HG03045 (cell line): ENCODE results near the gene REXO1.

Source experiments
- ATAC-seq: cut with Tn5 transposase; IDR thresholded peaks from one replicate; pipeline ENCODE4 v1.9.1; 2021; ENCODE audit warnings: mild to moderate bottlenecking, moderate library complexity; ENCODE audit not compliant: unreplicated experiment

Gene REXO1

DNA sequence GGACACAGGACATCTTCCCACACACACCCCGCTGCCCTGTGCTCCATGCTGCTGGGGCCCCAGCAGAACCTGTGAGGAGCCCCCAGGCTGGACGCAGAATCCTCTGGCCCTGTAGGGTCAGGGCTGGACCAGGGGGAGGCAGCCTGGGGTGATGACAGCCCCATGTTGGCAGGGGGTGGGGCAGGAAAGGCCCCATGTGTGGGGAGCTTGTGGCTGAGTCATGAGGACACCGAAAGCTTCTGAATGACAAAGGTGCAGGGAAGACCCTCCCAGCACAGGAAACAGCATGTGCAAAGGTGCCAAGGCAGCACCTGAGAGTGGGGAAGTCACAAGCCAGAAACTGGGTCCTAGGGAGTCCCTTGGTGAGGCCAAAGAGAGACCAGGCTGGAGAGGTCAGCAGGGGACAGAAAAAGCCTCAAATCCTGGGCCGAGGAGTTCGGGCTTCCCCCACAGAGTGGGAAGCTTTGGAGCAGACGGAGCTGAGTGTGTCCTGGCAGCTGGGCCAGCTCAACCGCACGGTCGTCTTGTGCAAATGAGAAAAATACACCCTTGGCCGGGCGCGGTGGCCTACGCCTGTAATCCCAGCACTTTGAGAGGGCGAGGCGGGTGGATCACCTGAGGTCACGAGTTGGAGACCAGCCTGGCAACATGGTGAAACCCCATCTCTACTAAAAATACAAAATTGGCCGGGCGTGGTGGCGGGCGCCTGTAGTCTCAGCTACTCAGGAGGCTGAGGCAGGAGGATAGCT lies 53.7 kb downstream of the REXO1 start:
- ATAC-seq: no peak

DNA sequence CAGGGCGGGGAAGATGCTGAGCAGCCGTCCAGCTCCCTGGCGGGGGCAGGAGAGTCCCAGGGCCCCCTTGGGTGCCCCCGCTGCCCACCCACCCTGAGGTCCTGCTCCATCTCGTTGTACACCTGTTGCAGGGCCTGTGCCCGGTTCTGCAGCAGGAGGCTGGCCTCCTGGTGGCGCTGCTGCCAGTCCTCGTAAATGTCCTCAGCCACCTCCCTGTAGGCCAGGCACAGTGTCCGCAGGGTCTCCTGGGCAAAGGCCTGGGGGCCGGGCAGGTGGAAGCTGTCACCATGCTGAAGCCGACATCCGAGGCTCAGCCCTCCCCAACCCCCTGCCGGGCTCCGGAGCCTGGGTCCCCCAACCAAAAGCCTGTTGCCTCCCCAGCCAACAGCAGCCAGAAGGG lies 56.4 kb downstream of the REXO1 start:
- no peak for ATAC-seq

DNA sequence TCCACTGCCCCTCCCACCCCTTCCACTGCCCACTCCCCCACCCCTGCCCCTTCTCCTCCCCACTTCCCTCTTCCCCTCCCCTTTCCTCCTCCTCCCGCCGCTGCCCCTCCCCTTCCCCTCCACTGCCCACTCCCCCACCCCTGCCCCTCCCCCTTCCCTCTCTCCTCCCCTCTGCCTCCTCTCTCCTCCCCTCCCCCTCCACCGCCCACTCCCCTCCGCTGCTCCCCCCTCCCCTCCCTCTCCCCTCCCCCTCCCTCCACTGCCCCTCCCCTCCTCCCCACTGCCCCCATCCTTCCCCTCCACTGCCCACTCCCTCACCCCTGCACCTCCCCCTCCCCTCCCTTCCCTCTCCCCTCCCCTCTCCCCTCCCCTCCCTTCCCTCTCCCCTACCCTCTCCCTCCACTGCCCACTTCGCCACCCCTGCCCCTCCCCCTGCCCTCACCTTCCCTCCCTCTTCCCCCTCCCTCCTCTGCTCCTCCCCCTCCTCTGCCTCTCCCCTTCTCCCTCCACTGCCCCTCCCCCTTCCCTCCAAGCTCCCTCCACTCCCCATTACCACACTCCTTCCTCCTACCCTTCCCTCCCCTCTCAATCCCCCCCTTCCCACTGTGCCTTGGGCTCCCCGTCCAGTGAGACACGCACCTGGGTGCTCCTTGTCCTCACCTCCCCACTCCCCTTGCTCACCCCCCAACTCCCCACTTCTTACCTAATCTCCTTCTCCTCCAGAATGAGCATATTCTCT lies 58.1 kb downstream of the REXO1 start:
- no peak for ATAC-seq

DNA sequence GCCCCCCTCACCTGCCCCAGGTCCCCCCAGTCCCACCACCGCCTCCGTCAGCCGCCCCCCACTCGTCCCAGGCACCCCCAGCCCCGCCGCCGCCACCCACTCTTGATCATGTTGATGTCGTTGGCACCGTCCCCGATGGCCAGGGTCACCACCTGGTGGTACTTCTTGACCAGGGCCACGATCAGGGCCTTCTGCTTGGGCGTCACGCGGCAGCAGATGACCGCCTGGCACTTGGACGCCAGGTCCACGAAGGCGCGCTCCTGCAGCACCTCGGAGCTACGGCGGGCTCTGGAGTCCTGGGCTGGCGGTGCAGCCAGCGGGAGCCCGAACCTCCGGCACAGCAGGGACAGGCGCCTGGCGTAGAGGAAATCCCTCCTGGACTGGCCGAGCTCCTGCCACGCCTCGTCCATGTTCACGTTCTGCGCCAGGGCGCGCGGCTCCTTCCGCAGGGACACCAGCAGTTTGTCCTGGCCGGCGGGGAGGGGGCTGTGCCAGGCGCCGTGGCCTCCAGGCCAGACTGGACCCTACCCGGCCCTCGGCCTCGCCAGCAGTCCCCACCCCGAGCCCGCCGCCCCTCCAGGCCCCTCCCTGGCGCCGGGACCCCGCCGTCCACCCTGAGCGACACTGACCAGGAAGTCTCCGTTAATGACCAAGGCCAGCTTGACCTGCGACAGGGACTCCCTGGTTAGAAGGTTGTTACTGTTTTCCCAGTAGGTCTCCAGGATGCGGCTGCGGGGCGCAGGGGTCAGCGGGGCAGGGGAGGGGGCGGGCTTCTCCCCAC lies 58.8 kb downstream of the REXO1 start:
- ATAC-seq: no peak

DNA sequence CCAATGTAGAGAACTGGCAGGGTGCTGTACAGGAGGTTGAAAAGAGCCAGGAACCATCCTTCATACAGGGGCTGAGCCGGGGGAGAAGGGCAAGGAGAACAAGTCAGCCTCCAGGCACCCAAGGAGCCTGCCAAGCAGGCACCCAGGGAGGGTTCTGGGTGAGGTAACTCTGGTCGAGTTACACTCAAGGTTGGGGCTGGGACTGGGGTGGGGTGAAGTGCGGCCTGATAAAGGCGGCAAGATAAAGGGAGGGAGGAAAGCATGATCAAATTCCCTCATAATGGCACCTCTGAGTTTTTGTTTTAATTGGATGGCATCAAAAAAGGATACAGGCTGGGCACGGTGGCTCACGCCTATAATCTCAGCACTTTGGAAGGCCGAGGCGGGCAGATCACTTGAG lies 61.2 kb downstream of the REXO1 start:
- ATAC-seq: no peak

DNA sequence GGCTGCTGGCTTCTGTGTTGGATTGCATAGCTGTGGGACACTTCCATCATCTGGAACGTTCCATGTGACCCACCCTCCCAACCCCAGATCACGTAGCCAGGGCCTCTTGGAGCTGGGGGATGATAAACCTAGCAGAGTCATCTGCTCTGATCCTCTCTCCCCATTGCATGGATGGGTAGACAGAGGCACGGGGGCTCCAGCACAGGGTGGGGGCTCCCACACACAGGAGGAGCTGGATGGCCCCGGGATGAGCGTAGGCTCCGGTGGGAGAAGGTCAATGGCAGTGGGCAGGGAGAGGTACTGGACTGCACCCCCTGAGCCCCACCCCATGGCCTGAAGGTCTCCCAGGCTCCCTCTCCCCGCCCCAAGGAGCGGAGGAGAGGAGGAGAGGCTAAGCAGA lies 61.6 kb downstream of the REXO1 start:
- ATAC-seq: no peak

DNA sequence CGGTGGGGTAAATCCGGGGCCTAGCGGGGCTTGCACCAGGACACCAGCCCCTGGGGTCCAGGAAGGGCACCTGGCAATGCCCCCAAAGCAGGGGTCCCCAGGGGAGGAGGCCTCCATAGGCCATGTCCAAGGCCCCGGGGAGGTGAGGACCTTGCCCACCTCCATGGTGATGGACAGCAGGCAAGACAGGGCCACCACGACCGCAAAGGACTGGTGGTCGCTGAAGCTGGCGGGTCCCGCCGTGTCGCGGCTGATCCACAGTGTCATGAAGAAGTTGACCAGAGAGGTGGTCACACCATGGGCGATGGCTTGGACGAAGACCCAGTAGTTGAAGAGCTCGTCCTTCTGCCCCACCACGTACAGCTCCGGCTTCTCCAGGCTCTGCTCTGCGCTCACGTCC lies 63.0 kb downstream of the REXO1 start:
- ATAC-seq: no peak

DNA sequence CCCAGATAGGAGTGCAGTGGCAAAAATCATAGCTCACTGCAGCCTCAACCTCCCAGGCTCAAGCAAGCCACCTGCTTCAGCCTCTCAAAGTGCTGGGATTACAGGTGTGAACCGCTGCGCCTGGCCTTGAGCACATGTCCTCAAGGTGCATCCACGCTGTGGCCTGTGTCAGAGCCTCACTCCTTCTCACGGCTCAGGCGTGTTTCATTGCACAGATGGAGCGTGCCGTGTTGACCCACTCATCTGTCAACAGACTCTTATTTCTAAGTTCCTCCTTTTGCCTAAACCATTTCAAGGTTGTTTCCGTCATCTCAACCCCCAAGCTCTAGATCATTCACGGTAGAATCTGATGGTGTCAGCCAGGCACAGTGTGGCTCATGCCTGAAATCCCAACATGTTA lies 64.4 kb downstream of the REXO1 start:
- no peak for ATAC-seq

DNA sequence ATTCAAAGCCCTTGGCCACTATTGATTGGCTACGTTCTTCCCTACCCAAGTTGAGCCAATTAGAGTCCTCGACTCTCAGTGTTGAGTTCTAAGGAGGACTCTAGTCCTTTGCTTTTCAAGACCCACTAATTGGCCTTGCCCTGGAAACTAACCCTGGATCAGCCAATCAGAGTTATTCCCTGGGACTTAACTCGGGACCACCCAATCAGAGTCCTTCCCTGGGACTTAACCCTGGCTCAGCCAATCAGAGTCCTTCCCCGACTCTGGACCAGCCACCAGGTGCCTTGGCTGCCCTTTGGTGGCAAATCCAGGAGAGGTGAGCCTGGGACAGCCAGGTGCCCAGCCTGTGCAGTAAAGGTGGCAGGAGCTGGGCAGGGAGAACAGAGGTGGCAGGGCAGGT lies 64.9 kb downstream of the REXO1 start:
- ATAC-seq: no peak

DNA sequence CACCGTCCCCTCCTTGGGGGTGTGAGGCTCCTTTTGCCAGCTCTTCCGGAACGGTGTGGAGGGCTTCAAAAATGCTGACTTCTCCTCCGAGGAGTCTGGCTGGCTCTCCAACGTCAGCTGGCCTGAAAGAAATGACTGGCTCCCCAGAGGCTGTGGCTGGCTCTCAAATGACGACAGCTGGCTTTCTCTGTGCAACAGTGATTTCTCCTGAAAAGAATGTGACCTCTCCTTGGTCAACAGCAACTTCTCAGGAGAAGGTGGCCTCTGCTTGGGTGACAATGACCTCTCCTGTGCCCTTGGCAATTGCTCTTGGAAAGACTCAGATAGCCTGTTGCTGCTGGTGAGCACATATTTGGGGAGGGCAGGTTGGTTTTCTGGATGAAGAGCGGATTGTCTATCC lies 65.8 kb downstream of the REXO1 start:
- ATAC-seq: no peak

DNA sequence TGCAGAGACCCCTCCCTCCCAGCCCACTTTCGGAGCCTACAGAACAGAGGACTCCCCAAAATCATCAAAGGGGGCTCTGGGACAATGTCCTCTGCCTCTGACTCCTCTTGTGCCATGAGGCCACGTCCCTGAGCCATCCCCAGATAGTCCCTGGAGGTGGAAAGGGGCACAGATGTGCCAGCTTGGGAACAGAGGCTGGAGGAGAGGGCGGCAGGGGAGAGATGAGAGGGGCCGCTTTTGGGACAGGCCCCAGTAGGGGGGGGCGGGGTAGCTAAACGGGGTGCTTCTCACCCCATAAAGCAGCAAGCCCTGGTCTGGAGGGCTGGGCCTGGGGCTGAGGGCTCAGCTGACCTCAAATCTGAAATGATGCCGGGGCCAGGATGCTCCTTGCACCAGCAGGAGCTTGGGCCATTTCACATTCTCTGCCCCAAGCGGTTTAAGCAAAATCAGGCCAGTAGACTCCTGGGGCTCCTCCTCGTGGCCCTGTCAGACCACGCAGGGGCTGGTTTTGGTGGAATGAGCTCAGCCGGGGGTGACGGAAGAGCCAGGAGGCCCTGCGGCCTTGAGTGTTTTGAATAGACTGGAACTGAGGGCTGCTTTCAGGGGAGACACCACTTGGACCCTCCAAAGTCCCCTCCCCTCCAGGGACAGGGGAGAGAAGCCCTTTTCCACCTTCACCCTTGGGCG lies 67.9 kb downstream of the REXO1 start:
- ATAC-seq: no peak

DNA sequence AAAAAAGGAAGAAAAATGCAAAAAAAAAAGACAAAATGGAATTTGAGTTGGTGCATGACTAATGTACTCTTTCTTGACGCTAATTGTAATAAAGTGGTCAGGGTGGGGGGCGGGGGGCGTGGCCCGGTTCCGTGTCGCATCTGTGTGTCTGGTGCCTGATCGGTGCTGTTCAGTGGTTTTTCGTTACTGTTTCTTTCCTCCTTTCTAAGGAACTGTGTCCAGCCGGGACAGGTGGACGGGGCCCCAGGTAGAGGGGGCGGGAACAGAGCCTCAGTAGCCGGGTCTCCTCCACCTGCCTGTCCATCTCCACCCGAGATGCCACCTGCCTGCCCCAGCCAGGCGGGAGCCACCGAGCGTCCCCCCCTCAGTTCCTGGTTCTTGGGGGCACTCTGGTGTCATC lies 68.7 kb downstream of the REXO1 start:
- no peak for ATAC-seq

DNA sequence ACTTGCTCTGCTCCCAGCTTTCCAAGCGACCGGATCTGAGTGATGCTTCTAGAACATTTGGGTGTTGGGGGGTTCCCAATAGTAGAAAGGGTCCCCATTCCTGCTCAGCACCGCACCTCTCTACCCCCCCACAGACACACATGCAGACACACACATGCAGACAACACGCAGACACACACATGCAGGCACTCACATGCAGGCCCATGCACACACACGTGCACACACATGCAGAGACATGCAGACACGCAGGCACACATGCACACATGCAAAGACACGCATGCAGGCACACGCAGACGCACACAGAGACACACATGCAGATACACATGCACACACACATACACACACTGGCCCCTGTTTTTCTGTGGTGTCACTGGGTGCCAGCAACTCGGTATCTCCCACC lies 71.1 kb downstream of the REXO1 start:
- ATAC-seq: no peak

DNA sequence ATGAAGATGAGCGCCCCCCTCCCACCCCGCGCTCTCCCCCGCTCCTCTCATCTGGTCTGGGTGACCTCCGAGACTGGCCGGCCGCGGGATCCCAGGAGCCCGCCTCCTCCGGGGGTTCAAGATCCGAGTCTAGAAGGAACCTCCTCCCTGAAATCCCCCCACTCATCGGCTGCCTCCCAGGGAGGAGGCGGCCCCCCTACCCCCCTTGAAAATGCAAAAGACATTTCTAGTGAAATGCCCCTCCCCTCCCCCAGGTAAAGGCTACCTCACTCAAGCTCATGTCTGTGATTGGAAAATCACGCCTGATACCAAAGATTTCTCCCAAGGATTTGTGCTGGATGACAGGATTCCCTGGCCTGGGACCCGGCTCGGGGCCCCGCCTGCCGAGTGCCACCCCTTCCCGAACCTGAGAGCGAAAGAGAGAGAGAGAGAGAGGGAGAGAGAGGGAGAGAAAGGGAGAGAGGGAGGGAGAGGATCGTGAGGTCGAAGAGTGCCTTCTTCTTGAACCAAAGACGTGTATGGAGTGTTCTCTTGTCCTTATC lies 71.6 kb downstream of the REXO1 start:
- ATAC-seq: no peak

DNA sequence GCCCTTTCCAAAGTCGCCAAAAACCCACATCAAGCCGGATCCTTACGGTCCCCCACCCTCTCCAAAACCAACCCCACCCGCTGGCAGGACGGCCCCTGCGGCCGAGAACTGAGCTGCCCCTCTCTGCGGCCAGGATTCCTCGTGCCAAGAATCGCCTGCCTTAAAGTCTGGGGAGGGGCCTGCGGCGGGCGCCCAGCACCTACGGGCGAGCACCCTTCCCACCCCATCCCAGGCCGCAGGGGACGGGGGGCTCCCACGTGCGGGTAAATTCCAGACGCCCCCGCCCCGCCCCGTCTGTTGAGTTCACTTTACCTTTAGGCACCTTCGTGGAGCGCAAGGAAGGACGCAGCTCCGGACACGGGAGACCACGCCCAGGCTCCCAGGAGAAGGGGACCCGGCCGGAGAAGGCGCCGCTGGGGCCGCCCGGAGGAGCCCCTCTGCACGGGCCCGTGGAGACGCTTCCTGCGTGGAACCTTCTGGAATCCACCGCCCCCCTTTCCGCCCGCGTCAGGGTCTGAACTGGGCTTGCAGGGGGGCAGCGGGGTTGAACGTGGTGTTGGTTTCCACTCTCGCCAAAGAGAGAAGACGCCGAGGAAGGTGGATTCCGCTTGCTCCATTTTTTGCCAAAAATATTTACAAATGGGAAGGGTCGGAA lies 72.2 kb downstream of the REXO1 start:
- ATAC-seq: no peak

DNA sequence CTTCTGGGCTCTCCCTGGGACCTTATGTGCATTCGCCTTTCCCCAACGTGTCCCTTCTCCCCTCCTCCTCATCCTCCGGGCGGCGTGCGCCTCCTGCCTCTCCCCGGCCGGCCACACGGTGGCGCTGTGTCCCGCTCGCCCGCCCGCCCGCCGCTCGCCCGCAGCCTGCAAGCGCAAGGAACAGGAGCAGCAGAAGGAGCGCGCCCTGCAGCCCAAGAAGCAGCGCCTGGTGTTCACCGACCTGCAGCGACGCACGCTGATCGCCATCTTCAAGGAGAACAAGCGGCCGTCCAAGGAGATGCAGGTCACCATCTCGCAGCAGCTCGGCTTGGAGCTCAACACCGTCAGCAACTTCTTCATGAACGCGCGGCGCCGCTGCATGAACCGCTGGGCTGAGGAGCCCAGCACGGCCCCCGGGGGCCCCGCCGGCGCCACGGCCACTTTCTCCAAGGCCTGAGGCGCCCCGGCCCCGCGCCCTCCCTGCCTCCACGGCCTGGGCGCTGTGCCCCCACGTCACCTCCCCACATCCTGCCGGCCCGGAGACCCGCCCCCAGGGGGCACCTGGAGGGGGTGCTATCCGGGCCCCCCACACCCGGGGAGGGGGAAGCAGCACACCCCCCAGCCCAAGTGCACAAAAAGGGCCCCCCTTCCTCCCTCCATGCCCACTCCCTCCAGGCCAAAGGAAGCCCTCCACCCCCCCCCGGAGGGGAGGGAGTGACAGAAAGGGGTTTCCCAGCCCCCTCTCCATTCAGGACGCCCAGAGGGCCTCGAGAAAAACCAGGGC lies 73.1 kb downstream of the REXO1 start:
- no peak for ATAC-seq

DNA sequence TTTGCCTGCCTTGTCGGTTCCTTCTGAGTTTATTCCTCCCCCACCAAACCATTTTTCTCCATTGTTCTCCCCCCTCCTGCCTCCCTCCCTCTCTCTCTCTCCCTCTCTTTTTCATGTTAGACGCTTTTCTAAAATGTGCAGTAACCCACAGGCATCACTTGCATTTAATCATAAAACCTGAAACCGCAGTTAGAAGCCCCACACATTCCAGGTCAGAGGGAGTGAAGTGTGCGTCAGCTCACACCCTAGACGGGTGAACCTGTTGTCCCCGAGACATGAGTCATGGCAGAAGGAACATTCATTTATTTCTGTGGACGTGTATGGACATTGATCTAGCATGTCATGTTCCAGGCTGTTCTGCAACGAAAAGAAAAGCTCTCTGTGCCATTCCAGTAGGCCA lies 75.1 kb downstream of the REXO1 start:
- ATAC-seq: no peak

DNA sequence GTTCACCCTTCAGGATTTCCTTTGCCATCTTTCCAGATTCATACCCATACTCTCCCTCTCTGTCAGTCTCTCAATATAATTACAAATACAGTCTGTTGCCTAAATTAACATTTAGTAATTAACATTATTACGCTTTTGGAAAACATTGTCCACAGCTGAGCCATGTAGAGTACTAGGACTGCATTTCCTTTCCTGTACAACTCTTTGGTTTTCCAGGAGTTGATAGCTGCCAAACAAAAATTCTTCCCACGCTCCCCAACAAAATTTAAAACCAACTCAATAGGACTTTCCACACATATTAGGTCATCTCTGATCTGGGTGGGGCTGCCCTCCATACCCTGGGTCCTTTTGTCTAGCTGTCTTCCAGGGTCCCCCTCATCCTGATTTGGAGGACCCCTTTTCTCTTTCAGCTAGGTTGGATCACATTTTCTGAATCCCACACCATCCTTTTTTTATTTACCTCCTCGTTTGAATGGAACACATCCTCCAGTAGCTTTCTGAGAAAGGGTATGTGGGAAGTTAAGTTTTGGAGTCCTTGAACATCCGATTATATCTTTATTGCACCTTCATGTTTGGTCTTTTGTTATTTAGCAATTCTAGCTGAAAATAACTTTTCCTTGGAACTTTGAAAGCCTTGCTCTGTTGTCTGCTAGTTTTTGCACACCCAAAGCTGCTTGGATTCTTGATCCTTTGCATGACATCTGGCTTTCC lies 77.3 kb downstream of the REXO1 start:
- ATAC-seq: no peak

DNA sequence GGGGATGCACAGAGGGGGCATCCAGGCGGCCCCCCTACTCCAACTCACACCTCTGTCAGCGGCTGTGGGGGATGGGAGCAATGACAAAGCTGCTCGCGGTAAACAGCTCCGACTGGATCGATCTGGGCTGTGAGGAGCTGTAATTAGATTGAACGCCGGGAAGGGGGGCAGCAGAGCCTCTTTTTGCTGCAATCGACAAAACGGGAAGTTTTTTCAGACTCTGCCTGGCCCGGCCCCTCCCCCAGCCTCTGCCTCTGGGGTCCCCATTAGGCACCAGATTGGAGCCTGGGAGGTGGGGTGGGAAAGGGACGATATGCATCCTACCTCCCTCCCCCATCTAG lies 78.7 kb downstream of the REXO1 start:
- no peak for ATAC-seq
